DOHH2 (cell line): ENCODE results near the gene SIVA1.

ENCODE experiments used
- H3F3A ChIP-seq: fragments of 200-600 bp; sonication (generic), shearing (Covaris generic); 2 replicates; pipeline ENCODE4 v1.6.0; 2016; ENCODE audit warnings: antibody characterized with exemption, mild to moderate bottlenecking; ENCODE audit not compliant: control insufficient read depth, insufficient read depth
- H3K27ac ChIP-seq: fragments of 200-600 bp; sonication (generic); 2 replicates; pipeline ENCODE4 v1.5.1; 2014; ENCODE audit warnings: low read depth, mild to moderate bottlenecking, low read length, moderate library complexity
- H3K27me3 ChIP-seq: fragments of 200-600 bp; sonication (generic); 2 replicates; pipeline ENCODE4 v1.6.1; 2014; ENCODE audit warnings: mild to moderate bottlenecking, low read length, mixed read lengths; ENCODE audit not compliant: control insufficient read depth
- H3K36me3 ChIP-seq: fragments of 200-600 bp; sonication (generic); 2 replicates; pipeline ENCODE4 v1.6.1; 2014; ENCODE audit warnings: mild to moderate bottlenecking, low read length, moderate library complexity, mixed read lengths; ENCODE audit not compliant: control insufficient read depth
- H3K4me1 ChIP-seq: fragments of 200-600 bp; sonication (generic); 2 replicates; pipeline ENCODE4 v1.6.1; 2014; ENCODE audit warnings: mild to moderate bottlenecking, low read length, mixed read lengths; ENCODE audit not compliant: control insufficient read depth
- H3K4me2 ChIP-seq: fragments of 200-600 bp; sonication (generic); 2 replicates; pipeline ENCODE4 v1.6.0; 2014; ENCODE audit warnings: mild to moderate bottlenecking, low read length, moderate library complexity
- H3K4me3 ChIP-seq: fragments of 200-600 bp; sonication (generic); 2 replicates; pipeline ENCODE4 v1.5.1; 2014; ENCODE audit warnings: mild to moderate bottlenecking, low read length, mixed read lengths
- H3K79me2 ChIP-seq: fragments of 200-600 bp; sonication (generic); 2 replicates; pipeline ENCODE4 v1.6.1; 2014; ENCODE audit warnings: mild to moderate bottlenecking, low read length, mixed read lengths; ENCODE audit not compliant: control insufficient read depth
- H3K9me2 ChIP-seq: fragments of 200-600 bp; sonication (generic); replicated peaks from 2 replicates; pipeline ENCODE4 v1.6.1; 2014; ENCODE audit warnings: mild to moderate bottlenecking, low read length, mixed read lengths; ENCODE audit not compliant: control insufficient read depth
- H3K9me3 ChIP-seq: fragments of 200-600 bp; sonication (generic); 2 replicates; pipeline ENCODE4 v1.6.1; 2014; ENCODE audit warnings: antibody characterized with exemption, low read length, mixed read lengths; ENCODE audit not compliant: control insufficient read depth, insufficient read depth
- H4K20me1 ChIP-seq: fragments of 200-600 bp; sonication (generic); 2 replicates; pipeline ENCODE4 v1.6.0; 2014; ENCODE audit warnings: low read depth, mild to moderate bottlenecking, antibody characterized with exemption, low read length, moderate library complexity; ENCODE audit not compliant: control insufficient read depth, insufficient read depth
- CTCF ChIP-seq: fragments of 200-600 bp; sonication (generic); IDR thresholded peaks from one replicate; pipeline ENCODE4 v1.5.1; 2014; ENCODE audit warnings: antibody characterized with exemption, mild to moderate bottlenecking, low read depth, low read length; ENCODE audit not compliant: poor library complexity, severe bottlenecking
- EZH2phosphoT487 ChIP-seq: fragments of 200-600 bp; sonication (generic); IDR thresholded peaks from 2 replicates; pipeline ENCODE4 v1.6.1; 2017; ENCODE audit warnings: borderline replicate concordance, mild to moderate bottlenecking, antibody characterized with exemption, low read length, moderate library complexity, mixed read lengths

SIVA1 gene

GRCh38 chr14:104766256-104766862 is 13.4 kb downstream of the SIVA1 start:
- Histone ChIP-seq H3K36me3 (peaks cover 19% of the 10 kb centered on the region), H3K79me2 (no peaks in the 10 kb centered on the region), H3K27ac (no peak overlapping the region), H3K27me3 (no peaks in the 10 kb centered on the region), H3K4me2 (no peak overlapping the region), H4K20me1 (no peaks in the 10 kb centered on the region), H3K4me3 (no peak overlapping the region), H3K9me2 (no peaks in the 10 kb centered on the region), H3F3A (peaks cover 21% of the 10 kb centered on the region), H3K4me1 (peaks cover 9% of the 10 kb centered on the region), H3K9me3 (peaks cover 10% of the 10 kb centered on the region)
- TF ChIP-seq CTCF (no peak), EZH2phosphoT487 (no peak)

- Histone ChIP-seq H3K27ac (no peak overlapping the region), H3K4me2 (no peak overlapping the region), H3K4me1 (peaks cover 9% of the 10 kb centered on the region), H3F3A (peaks cover 17% of the 10 kb centered on the region), H3K9me2 (no peaks in the 10 kb centered on the region), H3K27me3 (no peaks in the 10 kb centered on the region), H4K20me1 (no peaks in the 10 kb centered on the region), H3K9me3 (peaks cover 17% of the 10 kb centered on the region), H3K4me3 (no peak overlapping the region), H3K79me2 (no peaks in the 10 kb centered on the region), H3K36me3 (peaks cover 24% of the 10 kb centered on the region)
- TF ChIP-seq EZH2phosphoT487 (no peak), CTCF (no peak)
Measured at GRCh38 chr14:104766863-104767633, 14.1 kb downstream of the SIVA1 start.

- no peaks in the 10 kb centered on the region for H3K79me2 ChIP-seq
- no peaks in the 10 kb centered on the region for H3K9me2 ChIP-seq
- peaks cover 21% of the 10 kb centered on the region for H3K9me3 ChIP-seq
- no peak overlapping the region for H3K4me2 ChIP-seq
- H3K27ac ChIP-seq = no peak overlapping the region
- no peaks in the 10 kb centered on the region for H4K20me1 ChIP-seq
- H3K4me1 ChIP-seq = peaks cover 9% of the 10 kb centered on the region
- H3F3A ChIP-seq = peaks cover 17% of the 10 kb centered on the region
- H3K27me3 ChIP-seq = no peaks in the 10 kb centered on the region
- TF ChIP-seq CTCF = no peak
- TF ChIP-seq EZH2phosphoT487 = no peak
- peaks cover 29% of the 10 kb centered on the region for H3K36me3 ChIP-seq
- H3K4me3 ChIP-seq = no peak overlapping the region
Measured at GRCh38 chr14:104767634-104767918, 14.6 kb downstream of the SIVA1 start.
